HG02571 (cell line): ENCODE measurements around the gene ERBB2.

Experiments
- ATAC-seq: cut with Tn5 transposase; IDR thresholded peaks from one replicate; pipeline ENCODE4 v1.9.1; 2021; ENCODE audit warnings: mild to moderate bottlenecking, moderate library complexity; ENCODE audit not compliant: unreplicated experiment

ERBB2 gene

GRCh38 chr17:39665642-39666224 lies 34.1 kb upstream of the ERBB2 start:
- no peak for ATAC-seq

GRCh38 chr17:39666231-39666600 lies 33.6 kb upstream of the ERBB2 start:
- no peak for ATAC-seq

GRCh38 chr17:39666601-39667261 lies 33.1 kb upstream of the ERBB2 start:
- ATAC-seq, result no peak

- ATAC-seq, result no peak
Observed at GRCh38 chr17:39667262-39667944, 32.5 kb upstream of the ERBB2 start.

- ATAC-seq, result no peak
Observed at GRCh38 chr17:39667945-39668924, 31.6 kb upstream of the ERBB2 start, which contains the start of gene PNMT. TSS of gene PNMT (plus strand) at chr17:39668453. CDS start at chr17:39668476, 23 bp downstream.

- no peak for ATAC-seq
Observed at GRCh38 chr17:39669897-39670735, 29.7 kb upstream of the ERBB2 start.

GRCh38 chr17:39670746-39671145 lies 29.1 kb upstream of the ERBB2 start:
- no peak for ATAC-seq

GRCh38 chr17:39671651-39672521 lies 28.0 kb upstream of the ERBB2 start:
- ATAC-seq, result no peak

GRCh38 chr17:39672522-39673334 lies 27.1 kb upstream of the ERBB2 start:
- no peak for ATAC-seq

- ATAC-seq, result no peak
Observed at GRCh38 chr17:39673335-39674081, 26.4 kb upstream of the ERBB2 start.

GRCh38 chr17:39674179-39674578 lies 25.7 kb upstream of the ERBB2 start:
- no peak for ATAC-seq

GRCh38 chr17:39674702-39675389 lies 25.0 kb upstream of the ERBB2 start:
- no peak for ATAC-seq

GRCh38 chr17:39675390-39676082 lies 24.3 kb upstream of the ERBB2 start:
- no peak for ATAC-seq

- ATAC-seq, result no peak
Observed at GRCh38 chr17:39676198-39676819, 23.6 kb upstream of the ERBB2 start.

- ATAC-seq, result no peak
Observed at GRCh38 chr17:39677072-39677471, 22.8 kb upstream of the ERBB2 start.
